CD4-positive, alpha-beta memory T cell (primary cell): ENCODE data around the gene SH2D4B. TPM values are rescaled to one million over a fixed set of nuclear protein-coding genes. Genes with fewer than 3 reads are reported as not detected.

ENCODE experiments used
- CTCF ChIA-PET: fragments of 350-600 bp; sonication (Branson Sonifier 250); formaldehyde crosslinking; loops from one replicate; lab custom pipeline; 2021; ENCODE audit warnings: inconsistent platforms; ENCODE audit not compliant: partially characterized antibody; lab: Charles Lee
- POLR2A ChIA-PET: fragments of 350-600 bp; sonication (Branson Sonifier 250); formaldehyde crosslinking; loops from one replicate; lab custom pipeline; 2021; ENCODE audit not compliant: partially characterized antibody; lab: Charles Lee
- DNase-seq, 5 donors: peaks; one replicate each; pipeline versions ENCODE4 v3.0.0 to v3.0.0-alpha.2; 2020 to 2022; ENCODE audit warnings: mixed read lengths in 1 of 5
- H3K27ac ChIP-seq: one replicate; pipeline ENCODE4 v1.7.0; 2013; ENCODE audit warnings: low read depth, low read length
- H3K27me3 ChIP-seq: 2 replicates; pipeline ENCODE4 v1.7.0; 2013; ENCODE audit warnings: mild to moderate bottlenecking, low read length, moderate library complexity; ENCODE audit not compliant: insufficient read depth
- H3K36me3 ChIP-seq: 2 replicates; pipeline ENCODE4 v1.7.0; 2013; ENCODE audit warnings: mild to moderate bottlenecking, low read length, moderate library complexity; ENCODE audit not compliant: insufficient read depth
- H3K4me1 ChIP-seq: 2 replicates; pipeline ENCODE4 v1.7.0; 2013; ENCODE audit warnings: mild to moderate bottlenecking, low read length, moderate library complexity; ENCODE audit not compliant: insufficient read depth
- H3K4me3 ChIP-seq, 2 donors: one replicate each; pipeline ENCODE4 v1.7.0; 2013; ENCODE audit warnings: low read length in 2 of 2, mild to moderate bottlenecking in 1 of 2
- H3K9me3 ChIP-seq, 2 donors: one replicate each; pipeline ENCODE4 v1.7.0; 2013; ENCODE audit warnings: low read length in 2 of 2, control low read depth in 1 of 2; ENCODE audit not compliant: control insufficient read depth in 1 of 2
- H3K27ac Mint-ChIP-seq, 7 donors: one replicate each; pipeline ENCODE4 v1.8.0; 2020 to 2021; ENCODE audit warnings: mixed read lengths in 7 of 7, mild to moderate bottlenecking in 6 of 7, inconsistent platforms in 3 of 7, moderate library complexity in 3 of 7
- H3K27me3 Mint-ChIP-seq, 2 donors: one replicate each; pipeline ENCODE4 v1.8.0; 2020 to 2021; ENCODE audit warnings: mixed read lengths in 2 of 2
- H3K36me3 Mint-ChIP-seq, 2 donors: one replicate each; pipeline ENCODE4 v1.8.0; 2020 to 2021; ENCODE audit warnings: mixed read lengths in 2 of 2, inconsistent platforms in 1 of 2, mild to moderate bottlenecking in 1 of 2
- H3K4me1 Mint-ChIP-seq, 4 donors: one replicate each; pipeline ENCODE4 v1.8.0; 2020 to 2021; ENCODE audit warnings: mixed read lengths in 4 of 4, mild to moderate bottlenecking in 1 of 4
- H3K4me3 Mint-ChIP-seq, 8 donors: one replicate each; pipeline ENCODE4 v1.8.0; 2020 to 2021; ENCODE audit warnings: mixed read lengths in 8 of 8, mild to moderate bottlenecking in 7 of 8, moderate library complexity in 6 of 8, inconsistent platforms in 3 of 8
- H3K9me3 Mint-ChIP-seq, 8 donors: one replicate each; pipeline ENCODE4 v1.8.0; 2020 to 2021; ENCODE audit warnings: mixed read lengths in 8 of 8, mild to moderate bottlenecking in 5 of 8, inconsistent platforms in 3 of 8, moderate library complexity in 1 of 8
- intact Hi-C: fragments of 100-400 bp; cut with micrococcal nuclease; formaldehyde crosslinking; loops from one replicate; pipeline ENCODE4 v1.15.1; 2023
- polyA plus RNA-seq, 2 donors: library from polyadenylated mRNA; unstranded; fragments of 300-500 nt; fragmentation: Illumina TruSeq; gene quantifications; one replicate each; pipeline ENCODE4 v1.2.3, GENCODE V29; 2021
- total RNA-seq, 2 experiments: library from RNA; stranded (reverse); gene quantifications; one replicate each; pipeline ENCODE4 v1.2.3, GENCODE V29; 2021

SH2D4B gene
- total and polyA plus RNA-seq, 4 experiments from 2014 or later = 0.17 TPM; not detected in 2

DNA sequence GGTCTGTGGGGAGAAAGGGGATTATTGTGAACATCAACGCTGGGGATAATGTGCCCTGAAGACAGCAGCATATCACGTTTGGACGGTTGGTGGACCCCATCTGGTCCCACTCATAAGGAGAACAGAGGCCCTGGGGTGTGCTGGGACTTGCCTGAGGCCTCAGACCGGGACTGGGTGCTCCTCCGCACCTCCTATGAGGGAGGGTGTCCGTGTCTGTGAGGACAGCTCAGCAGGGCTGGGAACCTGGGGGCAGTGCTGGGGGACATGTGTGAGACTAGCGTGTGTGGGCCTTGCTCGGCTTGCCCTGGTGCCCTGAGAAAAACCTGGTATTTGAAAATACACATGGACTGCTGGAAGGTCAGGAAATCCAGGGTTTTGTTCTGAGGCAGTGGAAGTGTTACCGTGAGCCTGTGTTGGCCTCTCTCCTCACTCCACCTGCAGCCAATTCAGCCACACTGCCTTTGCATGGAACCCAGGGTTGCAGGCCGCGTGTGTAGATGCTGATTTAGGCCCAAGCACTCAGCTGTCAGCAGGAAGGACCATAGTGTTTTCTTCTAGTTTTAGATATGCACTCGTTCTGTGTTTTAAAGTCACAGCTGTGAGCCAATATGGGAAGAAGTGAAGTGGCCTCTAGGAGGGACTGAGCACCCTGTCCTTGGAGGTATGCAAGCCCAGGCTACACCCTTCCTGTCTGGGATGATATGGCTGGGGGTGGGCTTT lies 13.4 kb upstream of the SH2D4B start:
- DNase-seq = no peak
- H3K27me3 ChIP-seq = no peaks in the 10 kb centered on the region
- Mint-ChIP-seq H3K4me3 (peak overlapping the region in 1 of 8 donors; percentile 28), H3K9me3 (no peaks in the 10 kb centered on the region), H3K4me1 (peaks cover 39 to 71% (median 56%) of the 10 kb centered on the region in 4 donors), H3K36me3 (peaks cover 9 to 24% of the 10 kb centered on the region in 2 donors), H3K27me3 (no peaks in the 10 kb centered on the region), H3K27ac (peak overlapping the region; percentile 11 to 86 (median 75))
- H3K36me3 ChIP-seq = peaks cover 19% of the 10 kb centered on the region
- intact Hi-C loops = no loop called here
- H3K27ac ChIP-seq = no peak overlapping the region
- POLR2A ChIA-PET = interaction anchor here (1.4 to 3.2 kb wide), 2 partner anchors 80 to 116 kb away, joined by 3 to 10 read pairs; partner anchors contain the start of gene PRXL2A
- no peaks in the 10 kb centered on the region for H3K9me3 ChIP-seq
- no peak overlapping the region for H3K4me3 ChIP-seq
- H3K4me1 ChIP-seq = peaks cover 51% of the 10 kb centered on the region
- CTCF ChIA-PET = interaction anchor here (1.2 to 1.7 kb wide), 2 partner anchors 19 to 79 kb away, joined by 3 to 4 read pairs; no protein-coding TSS in a partner anchor

- POLR2A ChIA-PET = interaction anchor here (1.3 to 3.2 kb wide), 3 partner anchors 58 to 82 kb away, joined by 3 to 10 read pairs (median 5); no protein-coding TSS in a partner anchor
- H3K4me3 ChIP-seq = no peak overlapping the region
Observed at GRCh38 chr10:80526218-80526617, 11.5 kb upstream of the SH2D4B start.

DNA sequence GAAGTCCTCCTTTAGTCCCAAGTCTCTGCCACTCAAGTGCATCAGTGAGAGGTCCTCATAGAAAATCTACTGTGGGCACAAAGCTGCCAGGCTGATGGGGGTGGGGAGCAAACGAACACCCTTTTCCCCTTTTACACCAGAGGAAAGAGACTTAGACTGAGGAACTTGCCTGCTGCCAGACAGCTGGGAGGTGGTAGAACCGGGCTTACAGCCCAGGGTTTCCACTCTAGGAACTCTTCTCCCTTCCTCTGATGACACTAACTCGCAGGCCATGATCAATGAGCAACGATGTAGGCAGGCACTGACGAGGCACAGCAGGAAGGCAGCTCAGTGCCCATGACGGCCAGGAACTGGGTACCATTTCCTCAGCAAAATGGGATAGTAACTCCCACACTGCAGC lies 11.0 kb upstream of the SH2D4B start:
- H3K9me3 ChIP-seq = no peaks in the 10 kb centered on the region
- Mint-ChIP-seq H3K4me1 (peaks cover 53 to 88% (median 72%) of the 10 kb centered on the region in 4 donors), H3K9me3 (no peaks in the 10 kb centered on the region), H3K4me3 (peak overlapping the region in 7 of 8 donors; percentile 43 to 80 (median 62)), H3K27ac (peak overlapping the region; percentile 55 to 94 (median 89)), H3K27me3 (no peaks in the 10 kb centered on the region), H3K36me3 (peaks cover 0 to 15% of the 10 kb centered on the region in 2 donors)
- ChIA-PET CTCF (interaction anchor here (1.7 to 2.3 kb wide), 3 partner anchors 10 to 82 kb away, joined by 4 to 11 read pairs (median 8); no protein-coding TSS in a partner anchor), POLR2A (interaction anchor here (1.3 to 3.2 kb wide), 4 partner anchors 12 to 82 kb away, joined by 3 to 10 read pairs (median 4); no protein-coding TSS in a partner anchor)
- peaks cover 74% of the 10 kb centered on the region for H3K4me1 ChIP-seq
- H3K27ac ChIP-seq = peak overlapping the region; percentile 10
- DNase-seq = no peak
- no peak overlapping the region for H3K4me3 ChIP-seq
- H3K36me3 ChIP-seq = no peaks in the 10 kb centered on the region
- H3K27me3 ChIP-seq = no peaks in the 10 kb centered on the region
- intact Hi-C loops = no loop called here

More at GRCh38 chr10:80526218-80526617, 11.5 kb upstream of the SH2D4B start:
- peaks cover 69% of the 10 kb centered on the region for H3K4me1 ChIP-seq
- H3K27ac ChIP-seq = peak overlapping the region; percentile 10
- no peaks in the 10 kb centered on the region for H3K9me3 Mint-ChIP-seq
- peaks cover 1% of the 10 kb centered on the region for H3K36me3 ChIP-seq
- intact Hi-C loops = no loop called here
- peaks cover 0 to 15% of the 10 kb centered on the region in 2 donors for H3K36me3 Mint-ChIP-seq
- no peaks in the 10 kb centered on the region for H3K9me3 ChIP-seq
- peaks cover 50 to 83% (median 68%) of the 10 kb centered on the region in 4 donors for H3K4me1 Mint-ChIP-seq
- H3K27me3 ChIP-seq = no peaks in the 10 kb centered on the region
- DNase-seq = no peak
- H3K27ac Mint-ChIP-seq = peak overlapping the region; percentile 55 to 94 (median 89)
- H3K27me3 Mint-ChIP-seq = no peaks in the 10 kb centered on the region
- peak overlapping the region in 7 of 8 donors; percentile 43 to 80 (median 62) for H3K4me3 Mint-ChIP-seq
- CTCF ChIA-PET = interaction anchor here (1.0 to 2.3 kb wide), 2 partner anchors 10 to 81 kb away, joined by 3 to 11 read pairs; no protein-coding TSS in a partner anchor

GRCh38 chr10:80528185-80528700 lies 9.5 kb upstream of the SH2D4B start:
- POLR2A ChIA-PET = interaction anchor here (0.5 to 1.7 kb wide), 2 partner anchors 14 to 1491 kb away, joined by 4 to 5 read pairs; no protein-coding TSS in a partner anchor
- no peak for DNase-seq
- H3K4me1 Mint-ChIP-seq = peaks cover 52 to 93% (median 80%) of the 10 kb centered on the region in 4 donors
- peaks cover 0 to 2% (median 0%) of the 10 kb centered on the region in 8 donors for H3K9me3 Mint-ChIP-seq
- Histone ChIP-seq H3K4me3 (no peak overlapping the region), H3K9me3 (no peaks in the 10 kb centered on the region), H3K27ac (no peak overlapping the region), H3K36me3 (no peaks in the 10 kb centered on the region), H3K4me1 (peaks cover 84% of the 10 kb centered on the region), H3K27me3 (no peaks in the 10 kb centered on the region)
- peak overlapping the region in 4 of 8 donors; percentile 10 to 86 (median 44) for H3K4me3 Mint-ChIP-seq
- no peaks in the 10 kb centered on the region for H3K27me3 Mint-ChIP-seq
- CTCF ChIA-PET = interaction anchor here (1.0 to 2.3 kb wide), 4 partner anchors 9 to 85 kb away, joined by 3 to 11 read pairs (median 6); no protein-coding TSS in a partner anchor
- peak overlapping the region; percentile 57 to 93 (median 66) for H3K27ac Mint-ChIP-seq
- intact Hi-C loops = loop anchor here (2.0 kb wide), 1 partner anchor 23 kb away; no protein-coding TSS in a partner anchor
- H3K36me3 Mint-ChIP-seq = peaks cover 0 to 18% of the 10 kb centered on the region in 2 donors

- Histone ChIP-seq H3K27me3 (no peaks in the 10 kb centered on the region), H3K9me3 (no peaks in the 10 kb centered on the region), H3K27ac (no peak overlapping the region), H3K4me1 (peaks cover 80% of the 10 kb centered on the region), H3K36me3 (no peaks in the 10 kb centered on the region), H3K4me3 (no peak overlapping the region)
- DNase-seq = no peak
- Mint-ChIP-seq H3K9me3 (peaks cover 0 to 2% (median 0%) of the 10 kb centered on the region in 8 donors), H3K27ac (peak overlapping the region; percentile 60 to 96 (median 87)), H3K36me3 (peaks cover 0 to 18% of the 10 kb centered on the region in 2 donors), H3K27me3 (no peaks in the 10 kb centered on the region), H3K4me3 (peak overlapping the region in 5 of 8 donors; percentile 54 to 86 (median 79)), H3K4me1 (peaks cover 49 to 87% (median 77%) of the 10 kb centered on the region in 4 donors)
- intact Hi-C loops = loop anchor here (2.0 kb wide), 1 partner anchor 24 kb away; no protein-coding TSS in a partner anchor
- ChIA-PET CTCF (interaction anchor here (1.0 kb wide), 1 partner anchor 86 kb away, joined by 3 read pairs; no protein-coding TSS in a partner anchor), POLR2A (no interaction called here)
Observed at GRCh38 chr10:80528901-80529300, 8.8 kb upstream of the SH2D4B start.

- CTCF ChIA-PET = interaction anchor here (1.9 to 2.8 kb wide), 5 partner anchors 18 to 151 kb away, joined by 7 to 19 read pairs (median 12); no protein-coding TSS in a partner anchor
- DNase-seq = peak; percentile 42 to 65 (median 60)
Observed at GRCh38 chr10:80529604-80530003, 8.1 kb upstream of the SH2D4B start.

More at GRCh38 chr10:80529604-80530003, 8.1 kb upstream of the SH2D4B start:
- Mint-ChIP-seq H3K4me3 (peak overlapping the region; percentile 26 to 86 (median 70)), H3K27me3 (no peaks in the 10 kb centered on the region), H3K4me1 (peaks cover 44 to 80% (median 71%) of the 10 kb centered on the region in 4 donors), H3K27ac (peak overlapping the region; percentile 65 to 96 (median 87)), H3K36me3 (peaks cover 0 to 18% of the 10 kb centered on the region in 2 donors), H3K9me3 (peaks cover 0 to 2% (median 0%) of the 10 kb centered on the region in 8 donors)
- Histone ChIP-seq H3K9me3 (no peaks in the 10 kb centered on the region), H3K36me3 (no peaks in the 10 kb centered on the region), H3K27me3 (no peaks in the 10 kb centered on the region), H3K4me3 (no peak overlapping the region), H3K4me1 (peaks cover 77% of the 10 kb centered on the region), H3K27ac (peak overlapping the region; percentile 19)
- POLR2A ChIA-PET = interaction anchor here (0.9 to 1.4 kb wide), 4 partner anchors 9 to 70 kb away, joined by 3 to 5 read pairs (median 4); no protein-coding TSS in a partner anchor
- intact Hi-C loops = loop anchor here (1.0 to 10.0 kb wide), 3 partner anchors 25 to 155 kb away; no protein-coding TSS in a partner anchor
